GM12874 (cell line): ENCODE results near the gene UNC119B.

Experiments
- TF ChIP-seq, protein P1 (sequence below): IDR thresholded peaks from 2 replicates; pipeline ENCODE4 v1.5.1; 2011; ENCODE audit warnings: low read depth, mild to moderate bottlenecking, control low read depth, low read length, moderate library complexity; ENCODE audit not compliant: insufficient read depth

UNC119B gene

DNA sequence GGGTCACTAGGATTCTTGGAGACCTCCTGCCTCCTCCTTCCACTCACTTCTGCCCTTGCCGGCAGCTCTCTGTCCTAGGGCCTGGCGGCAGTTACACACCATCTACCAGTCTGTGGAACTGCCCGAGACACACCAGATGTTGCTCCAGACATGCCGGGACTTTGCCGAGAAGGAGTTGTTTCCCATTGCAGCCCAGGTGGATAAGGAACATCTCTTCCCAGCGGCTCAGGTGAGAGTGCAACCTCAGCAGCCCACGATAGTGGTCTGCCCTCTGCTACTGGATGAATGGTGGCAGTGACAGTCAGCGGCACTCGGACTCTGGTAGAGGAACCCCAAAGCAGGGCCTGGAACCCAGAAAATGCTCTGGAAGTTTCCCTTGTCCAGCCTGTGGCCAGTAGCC lies 16.7 kb downstream of the UNC119B start:
- TF ChIP-seq, protein P1, sequence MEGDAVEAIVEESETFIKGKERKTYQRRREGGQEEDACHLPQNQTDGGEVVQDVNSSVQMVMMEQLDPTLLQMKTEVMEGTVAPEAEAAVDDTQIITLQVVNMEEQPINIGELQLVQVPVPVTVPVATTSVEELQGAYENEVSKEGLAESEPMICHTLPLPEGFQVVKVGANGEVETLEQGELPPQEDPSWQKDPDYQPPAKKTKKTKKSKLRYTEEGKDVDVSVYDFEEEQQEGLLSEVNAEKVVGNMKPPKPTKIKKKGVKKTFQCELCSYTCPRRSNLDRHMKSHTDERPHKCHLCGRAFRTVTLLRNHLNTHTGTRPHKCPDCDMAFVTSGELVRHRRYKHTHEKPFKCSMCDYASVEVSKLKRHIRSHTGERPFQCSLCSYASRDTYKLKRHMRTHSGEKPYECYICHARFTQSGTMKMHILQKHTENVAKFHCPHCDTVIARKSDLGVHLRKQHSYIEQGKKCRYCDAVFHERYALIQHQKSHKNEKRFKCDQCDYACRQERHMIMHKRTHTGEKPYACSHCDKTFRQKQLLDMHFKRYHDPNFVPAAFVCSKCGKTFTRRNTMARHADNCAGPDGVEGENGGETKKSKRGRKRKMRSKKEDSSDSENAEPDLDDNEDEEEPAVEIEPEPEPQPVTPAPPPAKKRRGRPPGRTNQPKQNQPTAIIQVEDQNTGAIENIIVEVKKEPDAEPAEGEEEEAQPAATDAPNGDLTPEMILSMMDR: no peak

DNA sequence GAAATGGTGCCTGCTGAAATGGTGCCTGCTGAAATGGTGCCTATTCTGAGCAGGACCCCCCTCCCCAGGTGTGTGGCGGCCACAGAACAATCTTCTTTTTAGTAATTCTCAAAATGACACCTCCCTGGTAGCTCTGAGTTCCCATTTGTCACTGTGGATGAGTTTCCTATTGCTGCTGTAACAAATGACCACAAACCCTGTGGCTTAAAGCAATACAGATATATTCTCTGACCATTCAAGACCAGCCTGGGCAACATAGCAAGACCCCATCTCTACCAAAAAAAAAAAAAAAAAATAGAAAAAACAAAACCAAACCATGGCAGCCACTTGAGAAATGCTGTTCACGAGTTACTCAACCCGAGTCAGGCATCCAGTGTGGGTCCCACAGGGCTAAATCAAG lies 23.3 kb downstream of the UNC119B start:
- TF ChIP-seq, protein P1: no peak

DNA sequence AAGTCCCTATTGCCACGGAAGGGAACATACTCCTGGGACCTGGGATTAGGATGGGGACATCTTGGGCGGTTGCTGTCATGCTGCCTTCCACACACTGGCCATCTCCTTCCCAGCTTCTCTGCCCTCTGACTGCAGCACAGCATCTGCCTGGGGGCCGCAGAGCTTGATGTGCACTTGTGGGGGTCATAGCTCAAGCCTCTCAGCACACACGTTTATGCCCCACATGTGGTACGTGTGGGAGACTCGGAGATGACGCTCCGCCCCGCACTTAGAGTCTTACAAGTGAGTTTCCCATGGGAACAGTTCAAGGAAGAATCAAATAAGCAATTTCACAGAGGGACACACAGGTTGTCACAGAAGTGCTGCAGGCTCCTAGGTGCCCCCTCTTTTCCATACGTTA lies 24.0 kb downstream of the UNC119B start:
- TF ChIP-seq, protein P1: no peak

DNA sequence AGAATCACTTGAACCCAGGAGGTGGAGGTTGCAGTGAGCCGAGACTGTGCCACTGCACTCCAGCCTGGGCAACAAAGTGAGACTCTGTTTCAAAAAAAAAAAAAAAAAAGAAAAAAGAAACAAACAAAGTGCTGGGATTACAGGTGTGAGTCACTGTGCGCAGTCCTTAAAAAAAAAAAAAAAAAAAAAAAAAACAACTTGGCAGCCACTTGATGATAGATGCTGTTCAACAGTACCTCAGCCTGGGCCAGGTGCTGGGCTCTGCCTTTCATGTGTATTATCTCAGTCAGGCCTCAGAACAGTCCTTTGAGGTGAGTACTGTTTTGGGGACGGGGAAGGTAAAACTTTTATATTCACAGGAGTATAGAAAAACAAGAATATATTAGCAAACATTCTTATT lies 24.9 kb downstream of the UNC119B start:
- TF ChIP-seq, protein P1: no peak

DNA sequence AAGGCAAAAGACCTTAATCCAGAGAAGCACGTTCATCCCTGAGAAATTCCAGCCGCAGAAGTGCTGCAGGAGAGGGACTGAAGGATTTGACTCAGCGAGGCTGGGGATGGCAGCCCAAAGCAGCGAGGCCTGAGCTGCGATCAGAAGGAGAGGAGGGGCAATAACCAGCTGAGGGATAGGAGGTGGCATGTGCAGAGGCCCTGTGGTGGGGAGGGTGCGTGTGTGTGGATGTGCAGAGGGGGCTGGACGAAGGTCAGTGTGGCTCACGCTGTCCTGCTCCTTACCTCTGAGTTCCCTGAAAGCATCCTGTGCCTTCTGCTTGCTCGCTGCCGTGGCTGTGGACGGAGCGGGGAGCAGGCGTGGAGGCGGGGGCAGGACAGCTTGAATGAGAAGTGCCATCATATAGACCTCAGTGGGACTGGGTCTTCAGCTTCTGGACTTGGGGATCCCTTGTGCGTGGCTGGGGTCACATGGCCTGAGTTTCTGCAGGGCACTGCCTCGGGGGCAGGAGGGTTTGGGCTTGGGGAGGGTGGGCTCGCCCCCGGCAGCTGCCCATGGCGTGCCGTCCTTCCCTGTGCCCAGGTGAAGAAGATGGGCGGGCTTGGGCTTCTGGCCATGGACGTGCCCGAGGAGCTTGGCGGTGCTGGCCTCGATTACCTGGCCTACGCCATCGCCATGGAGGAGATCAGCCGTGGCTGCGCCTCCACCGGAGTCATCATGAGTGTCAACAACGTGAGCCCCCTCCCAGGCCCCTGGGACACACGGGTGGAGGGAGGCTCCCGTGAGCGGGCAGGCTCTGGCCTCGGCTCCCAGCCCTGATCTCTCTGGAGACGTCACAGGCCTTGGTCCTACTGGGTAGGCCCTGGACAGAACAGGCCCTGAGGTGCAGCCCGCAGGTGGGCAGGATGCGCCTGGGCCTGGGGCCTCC lies 26.4 kb downstream of the UNC119B start:
- TF ChIP-seq, protein P1: no peak

DNA sequence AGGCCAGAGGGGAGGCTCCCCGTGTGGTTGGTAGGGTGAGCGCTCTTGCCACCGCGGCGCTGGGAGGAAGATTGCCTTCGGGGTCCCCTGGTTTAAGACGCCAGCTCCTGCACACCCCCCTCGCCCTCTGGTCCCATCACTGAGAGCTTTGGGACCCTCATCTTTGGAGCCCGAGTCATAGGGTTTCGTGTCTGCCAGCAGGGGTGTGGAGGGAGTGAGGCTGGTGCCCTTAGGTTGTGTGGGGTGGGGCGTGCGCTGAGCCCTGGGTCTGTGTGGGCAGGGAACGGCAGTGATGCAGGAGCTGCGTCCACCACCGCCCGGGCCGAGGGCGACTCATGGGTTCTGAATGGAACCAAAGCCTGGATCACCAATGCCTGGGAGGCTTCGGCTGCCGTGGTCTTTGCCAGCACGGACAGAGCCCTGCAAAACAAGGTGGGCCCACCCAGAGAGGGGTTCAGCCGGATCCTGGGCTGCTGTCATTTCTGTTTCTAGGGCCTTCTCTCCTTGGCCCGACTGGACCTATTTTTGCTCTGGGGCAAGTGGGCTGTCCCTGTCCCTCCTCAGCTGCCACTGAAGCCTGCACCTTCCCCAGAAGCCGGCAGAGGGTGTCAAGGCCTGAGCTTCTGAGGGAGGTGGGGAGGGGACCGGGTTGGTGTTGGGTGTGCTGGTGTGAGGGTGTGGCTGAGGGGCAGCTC lies 27.4 kb downstream of the UNC119B start:
- TF ChIP-seq, protein P1: no peak

DNA sequence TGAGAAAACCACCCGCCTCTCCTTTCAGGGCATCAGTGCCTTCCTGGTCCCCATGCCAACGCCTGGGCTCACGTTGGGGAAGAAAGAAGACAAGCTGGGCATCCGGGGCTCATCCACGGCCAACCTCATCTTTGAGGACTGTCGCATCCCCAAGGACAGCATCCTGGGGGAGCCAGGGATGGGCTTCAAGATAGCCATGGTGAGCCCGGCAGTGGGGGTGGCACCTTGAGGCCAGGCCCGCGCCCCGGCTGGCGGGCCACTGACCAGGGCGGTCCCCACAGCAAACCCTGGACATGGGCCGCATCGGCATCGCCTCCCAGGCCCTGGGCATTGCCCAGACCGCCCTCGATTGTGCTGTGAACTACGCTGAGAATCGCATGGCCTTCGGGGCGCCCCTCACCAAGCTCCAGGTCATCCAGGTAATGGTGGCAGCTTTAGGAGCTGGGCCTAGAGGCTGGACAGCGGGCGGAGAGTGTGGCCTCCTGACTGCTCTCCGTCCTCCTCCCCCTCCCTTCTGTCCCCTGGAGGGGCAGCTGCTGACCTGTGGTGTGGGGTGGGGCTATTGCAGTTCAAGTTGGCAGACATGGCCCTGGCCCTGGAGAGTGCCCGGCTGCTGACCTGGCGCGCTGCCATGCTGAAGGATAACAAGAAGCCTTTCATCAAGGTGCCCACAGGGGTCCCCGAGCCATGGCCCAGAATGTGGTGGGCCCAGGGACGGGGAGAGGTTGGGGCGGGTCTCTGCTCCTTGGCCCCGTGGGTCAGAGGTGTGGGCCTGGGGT lies 28.2 kb downstream of the UNC119B start:
- TF ChIP-seq, protein P1: no peak
